K562 (cell line): Measurements from ENCODE around the gene MADD. TPM values are rescaled to one million over a fixed set of nuclear protein-coding genes. Genes with fewer than 3 reads are reported as not detected.
A peak's percentile ranks its signal among the peaks of the same experiment; 100 is the strongest.

ENCODE experiments used
- ATAC-seq: fragments of 200-7000 bp; cut with Tn5 transposase; 3 replicates; pipeline ENCODE4 v1.9.1; 2020; ENCODE audit warnings: moderate library complexity
- BruUV-seq: library from RNA; stranded (reverse); fragments of 400-500 nt; replicated peaks from 2 replicates; lab custom pipeline; 2021; lab: Mats Ljungman, UMichigan
- CTCF ChIA-PET: fragments of 300-600 bp; formaldehyde crosslinking; extraction: SDS; loops from one replicate; lab custom pipeline; 2021; ENCODE audit warnings: low intra/inter-chr PET ratio; lab: Yijun Ruan, JAX
- POLR2A ChIA-PET: fragments of 300-600, 350-650 bp; sonication (Branson Sonifier 250); formaldehyde crosslinking; extraction: SDS; loops from one replicate; lab custom pipeline; 2021; ENCODE audit warnings: antibody characterized with exemption, inconsistent platforms; lab: Yijun Ruan, JAX
- DNase-seq, 4 experiments: peaks; one replicate each; pipeline versions ENCODE4 v3.0.0 to v3.0.0-alpha.2; 2011 to 2018; ENCODE audit warnings: low spot score in 3 of 4, mixed read lengths in 3 of 4; ENCODE audit errors: extremely low read depth in 1 of 4
- FAIRE-seq: peaks from 2 replicates; lab custom pipeline; 2011; peaks lifted over from hg19 to GRCh38; lab: Jason Lieb, UNC
- H2AFZ ChIP-seq: 2 replicates; pipeline ENCODE4 v1.6.0; 2011; ENCODE audit warnings: low read depth, low read length, control low read depth, inconsistent platforms
- H3K27ac ChIP-seq: fragments of 200-600 bp; 3 replicates; pipeline ENCODE4 v1.8.0; 2011; ENCODE audit warnings: low read depth, mild to moderate bottlenecking, control low read depth, inconsistent platforms, low read length, moderate library complexity, mixed read lengths; ENCODE audit errors: extremely low read depth
- H3K27me3 ChIP-seq, 2 experiments: fragments of 300-600 bp in 1 of 2; 2 replicates in 1 of 2; 3 replicates in 1 of 2; pipeline versions ENCODE4 v1.6.0 to v1.8.0; 2011; ENCODE audit warnings: inconsistent platforms in 2 of 2, low read length in 2 of 2, mild to moderate bottlenecking in 1 of 2, mixed read lengths in 1 of 2, moderate library complexity in 1 of 2; ENCODE audit not compliant: control insufficient read depth in 2 of 2, insufficient read depth in 2 of 2
- H3K36me3 ChIP-seq: fragments of 300-600 bp; 3 replicates; pipeline ENCODE4 v1.8.0; 2011; ENCODE audit warnings: mild to moderate bottlenecking, low read length, inconsistent platforms; ENCODE audit not compliant: control insufficient read depth, insufficient read depth
- H3K4me1 ChIP-seq, 2 experiments: fragments of 200-600 bp in 1 of 2; replicated peaks in 1 of 2; 2 replicates in 1 of 2; 3 replicates in 1 of 2; pipeline versions ENCODE4 v1.5.1 to v1.8.0; 2011; ENCODE audit warnings: inconsistent platforms in 2 of 2, low read length in 2 of 2, mild to moderate bottlenecking in 1 of 2, mixed read lengths in 1 of 2, moderate library complexity in 1 of 2; ENCODE audit not compliant: control insufficient read depth in 2 of 2, insufficient read depth in 2 of 2
- H3K4me2 ChIP-seq: 2 replicates; pipeline ENCODE4 v1.6.1; 2011; ENCODE audit warnings: low read length, control low read depth, inconsistent platforms, mixed read lengths; ENCODE audit not compliant: insufficient read depth
- H3K4me3 ChIP-seq: fragments of 200-600 bp; sonication (generic), shearing (Covaris generic); 2 replicates; pipeline ENCODE4 v1.5.1; 2016; ENCODE audit warnings: control low read depth, inconsistent platforms
- H3K79me2 ChIP-seq: fragments of 200-600 bp; 3 replicates; pipeline ENCODE4 v1.8.0; 2011; ENCODE audit warnings: low read length, inconsistent platforms; ENCODE audit not compliant: control insufficient read depth, insufficient read depth
- H3K9ac ChIP-seq, 2 experiments: 2 replicates each; pipeline versions ENCODE4 v1.6.0 to v1.6.1; 2011; ENCODE audit warnings: low read depth in 2 of 2, low read length in 2 of 2, control low read depth in 1 of 2, inconsistent platforms in 1 of 2, mild to moderate bottlenecking in 1 of 2, mixed read lengths in 1 of 2; ENCODE audit not compliant: insufficient read depth in 1 of 2
- H3K9me1 ChIP-seq: one replicate; pipeline ENCODE4 v1.6.0; 2011; ENCODE audit warnings: inconsistent platforms, mild to moderate bottlenecking, low read length, moderate library complexity; ENCODE audit not compliant: control insufficient read depth, insufficient read depth
- H3K9me3 ChIP-seq: replicated peaks from 2 replicates; pipeline ENCODE4 v1.5.1; 2011; ENCODE audit warnings: low read depth, low read length, inconsistent platforms; ENCODE audit not compliant: control insufficient read depth, insufficient read depth
- H4K20me1 ChIP-seq: replicated peaks from 2 replicates; pipeline ENCODE4 v1.6.1; 2011; ENCODE audit warnings: low read length, inconsistent platforms, mixed read lengths; ENCODE audit not compliant: control insufficient read depth, insufficient read depth
- AFF1 ChIP-seq, 2 experiments: fragments of 450-650 bp; IDR thresholded peaks; 2 replicates each; pipeline ENCODE4 v1.6.1; 2018; ENCODE audit warnings: mild to moderate bottlenecking in 2 of 2, low read depth in 1 of 2; ENCODE audit not compliant: partially characterized antibody in 2 of 2
- CUX1 ChIP-seq: fragments of 200-800 bp; sonication (Bioruptor generic); IDR thresholded peaks from 2 replicates; pipeline ENCODE4 v1.6.1; 2016; ENCODE audit warnings: missing genetic modification characterization, missing compliant biosample characterization
- FUS ChIP-seq: fragments of 200-400 bp; formaldehyde crosslinking; optimal IDR thresholded peaks from 2 replicates; pipeline ENCODE3; 2017; ENCODE audit warnings: low read depth, low read length
- HOXB6 ChIP-seq: fragments of 250-450 bp; sonication (Bioruptor Pico); IDR thresholded peaks from 2 replicates; pipeline ENCODE4 v1.5.1; 2022; ENCODE audit warnings: mild to moderate bottlenecking, borderline replicate concordance
- JUND ChIP-seq, 2 experiments: IDR thresholded peaks; 2 replicates in 1 of 2; 3 replicates in 1 of 2; pipeline ENCODE4 v1.6.1; 2011; ENCODE audit warnings: borderline replicate concordance in 2 of 2, low read depth in 2 of 2, low read length in 2 of 2, improper control_type of control experiment in 1 of 2, missing biosample characterization in 1 of 2, missing genetic modification characterization in 1 of 2, missing genetic modification reagents in 1 of 2
- MITF ChIP-seq: IDR thresholded peaks from 2 replicates; pipeline ENCODE4 v1.6.1; 2014; ENCODE audit warnings: antibody characterized with exemption
- NBN ChIP-seq: fragments of 450-650 bp; IDR thresholded peaks from 2 replicates; pipeline ENCODE4 v1.6.1; 2016; ENCODE audit warnings: low read depth, mild to moderate bottlenecking
- SMAD2 ChIP-seq: fragments of 150-350 bp; IDR thresholded peaks from 2 replicates; pipeline ENCODE4 v1.6.1; 2014; ENCODE audit warnings: low read depth, mild to moderate bottlenecking, low read length
- TAF1 ChIP-seq: IDR thresholded peaks from 2 replicates; pipeline ENCODE4 v1.6.1; 2011; ENCODE audit warnings: mild to moderate bottlenecking, low read length, moderate library complexity; ENCODE audit not compliant: insufficient read depth, control insufficient read depth, severe bottlenecking; ENCODE audit errors: extremely low read depth
- ZNF431 ChIP-seq: sonication (generic); formaldehyde crosslinking; IDR thresholded peaks from 2 replicates; pipeline ENCODE4 v1.8.0; 2022; ENCODE audit warnings: mild to moderate bottlenecking, missing genetic modification reagents
- WGBS: fragments of 100-300 bp; shearing (Covaris generic); methylation state at CpG from one replicate; pipeline ENCODE4 v1.1.6; 2016; ENCODE audit warnings: low coverage, mixed read lengths; ENCODE audit not compliant: insufficient coverage; ENCODE audit errors: missing lambda C conversion rate; 5-methylcytosine and 5-hydroxymethylcytosine counted together
- in situ Hi-C: fragments of 300-500 bp; cut with MboI; formaldehyde crosslinking; loops from 4 replicates; pipeline ENCODE4 v1.15.0; 2018; ENCODE audit warnings: inconsistent platforms, mixed read lengths
- intact Hi-C: fragments of 100-400 bp; cut with micrococcal nuclease; formaldehyde crosslinking; loops from 2 replicates; pipeline ENCODE4 v1.14.2; 2022
- polyA plus RNA-seq, 8 experiments: library from polyadenylated mRNA; depleted of rRNA in 4 of 8; stranded (reverse) in 5 of 8; unstranded in 3 of 8; fragments of >200 nt; fragmentation: Nextera tagmentation in 2 of 8; fragmentation: Illumina TruSeq in 1 of 8; extraction: Ambion mirVana in 2 of 8; extraction: Trizol in 1 of 8; gene quantifications; 2 replicates each; pipeline versions ENCODE4 v1.2.1 to v1.2.3, GENCODE V29; 2011 to 2014; ENCODE audit warnings: inconsistent platforms in 1 of 8, missing spikeins in 1 of 8
- total RNA-seq, 7 experiments: library from RNA; depleted of rRNA in 6 of 7; stranded (reverse); fragments of >200 nt in 6 of 7; fragmentation: Illumina TruSeq in 2 of 7; extraction: Trizol in 2 of 7; gene quantifications; 2 replicates each; pipeline versions ENCODE4 v1.2.1 to v1.2.3, GENCODE V29; 2011 to 2021; ENCODE audit warnings: low replicate concordance in 1 of 7

The MADD gene
- total and polyA plus RNA-seq, 9 of the 15 experiments (the other 6 are each of a cell fraction or from before 2014, with no cell fraction given): 0.68 to 57.6 (median 33.6) TPM

- no peak for FAIRE-seq
- CTCF ChIA-PET: interaction anchor here (0.7 kb wide), 1 partner anchor 612 kb away, joined by 3 read pairs; no protein-coding TSS in a partner anchor
- TF ChIP-seq JUND (IDR thresholded peaks at IDR 0.05; ENCODE audit: borderline replicate concordance, low read depth, low read length) (no peak), JUND (tag; IDR thresholded peaks at IDR 0.05; ENCODE audit: borderline replicate concordance, low read depth, low read length) (0 out of 3 replicates have a peak, but pooled peaks have one; percentile 9), ZNF431 (CRISPR knock-in tag) (no peak), TAF1 (no peak), CUX1 (CRISPR knock-in tag) (peak; percentile 65; the same call in 1 of the 2 replicates), MITF (no peak), HOXB6 (no peak), SMAD2 (no peak), AFF1 (IDR thresholded peaks at IDR 0.05; ENCODE audit: low read depth in 1 of 2, partially characterized antibody in 2 of 2) (no peak), FUS (no peak), NBN (no peak)
Measured at GRCh38 chr11:47236482-47236881, 33.5 kb upstream of the MADD start.

More at GRCh38 chr11:47236482-47236881, 33.5 kb upstream of the MADD start:
- Histone ChIP-seq H2AFZ (no peak overlapping the region), H3K9me3 (no peaks in the 10 kb centered on the region), H3K4me2 (no peak overlapping the region), H3K4me3 (no peak overlapping the region), H3K9ac (no peak overlapping the region), H3K27ac (no peak overlapping the region), H3K4me1 (peaks cover 5 to 8% of the 10 kb centered on the region in 2 experiments; a peak in 2 of 5 replicates), H3K27me3 (no peaks in the 10 kb centered on the region), H3K79me2 (no peaks in the 10 kb centered on the region), H4K20me1 (no peaks in the 10 kb centered on the region; the same call in 1 of the 2 replicates), H3K9me1 (no peaks in the 10 kb centered on the region), H3K36me3 (peaks cover 29% of the 10 kb centered on the region; the same call in 2 of the 3 replicates)
- no TSS peak for BruUV-seq
- intact Hi-C loops: no loop called here
- in situ Hi-C loops: no loop called here
- POLR2A ChIA-PET: interaction anchor here (0.6 to 10.7 kb wide), 6 partner anchors 10 to 320 kb away, joined by 3 to 110 read pairs (median 4); partner anchors contain the start of genes ACP2 and DDB2
- 48% methylated on average over 5 of the region's 5 CpGs for WGBS
- DNase-seq (no peak), ATAC-seq (no peak)
